CD14-positive monocyte (primary cell): ENCODE measurements around the gene FADS3. TPM values are rescaled to one million over a fixed set of nuclear protein-coding genes. Genes with fewer than 3 reads are reported as not detected.
A peak's percentile ranks its signal among the peaks of the same experiment; 100 is the strongest.

ENCODE experiments used
- DNase-seq, 3 donors: peaks; one replicate each; pipeline ENCODE4 v3.0.0-alpha.2; 2011 to 2022
- H2AFZ ChIP-seq: 2 replicates; pipeline ENCODE4 v1.6.0; 2012; ENCODE audit warnings: mild to moderate bottlenecking, low read depth, low read length, inconsistent platforms; ENCODE audit not compliant: insufficient read depth, poor library complexity, severe bottlenecking
- H3K27ac ChIP-seq, 2 donors: 1 replicate in 1 of 2; 2 replicates in 1 of 2; pipeline ENCODE4 v1.5.1; 2012 to 2013; ENCODE audit warnings: low read length in 2 of 2, control low read depth in 1 of 2, inconsistent platforms in 1 of 2, low read depth in 1 of 2, mild to moderate bottlenecking in 1 of 2
- H3K27me3 ChIP-seq, 2 donors: one replicate each; pipeline versions ENCODE4 v1.6.0 to v1.6.1; 2011 to 2013; ENCODE audit warnings: low read length in 2 of 2; ENCODE audit not compliant: control insufficient read depth in 2 of 2, insufficient read depth in 2 of 2
- H3K36me3 ChIP-seq, 2 donors: replicated peaks in 1 of 2; 1 replicate in 1 of 2; 2 replicates in 1 of 2; pipeline versions ENCODE4 v1.5.1 to v1.6.1; 2012 to 2013; ENCODE audit warnings: low read length in 2 of 2, control low read depth in 1 of 2, inconsistent platforms in 1 of 2, mild to moderate bottlenecking in 1 of 2; ENCODE audit not compliant: insufficient read depth in 2 of 2, control insufficient read depth in 1 of 2
- H3K4me1 ChIP-seq, 2 donors: 1 replicate in 1 of 2; 2 replicates in 1 of 2; pipeline versions ENCODE4 v1.5.1 to v1.6.1; 2012 to 2013; ENCODE audit warnings: low read length in 2 of 2, control low read depth in 1 of 2, inconsistent platforms in 1 of 2, mild to moderate bottlenecking in 1 of 2, moderate library complexity in 1 of 2; ENCODE audit not compliant: insufficient read depth in 2 of 2, control insufficient read depth in 1 of 2
- H3K4me2 ChIP-seq: replicated peaks from 2 replicates; pipeline ENCODE3; 2012; ENCODE audit warnings: low read length, moderate library complexity, mild to moderate bottlenecking; ENCODE audit not compliant: poor library complexity, severe bottlenecking; ENCODE audit errors: extremely low read depth
- H3K4me3 ChIP-seq, 3 experiments: fragments of 200-600 bp in 1 of 3; sonication (generic) in 1 of 3; replicated peaks in 1 of 3; 1 replicate in 2 of 3; 2 replicates in 1 of 3; pipeline ENCODE4 v1.5.1; 2011 to 2013; ENCODE audit warnings: low read length in 3 of 3, mild to moderate bottlenecking in 3 of 3, control low read depth in 2 of 3, low read depth in 2 of 3, inconsistent platforms in 1 of 3, moderate library complexity in 1 of 3
- H3K79me2 ChIP-seq: 2 replicates; pipeline ENCODE4 v1.6.0; 2012; ENCODE audit warnings: mild to moderate bottlenecking, control low read depth, inconsistent platforms, low read length, moderate library complexity; ENCODE audit not compliant: insufficient read depth
- H3K9ac ChIP-seq: 2 replicates; pipeline ENCODE4 v1.6.0; 2017; ENCODE audit warnings: low read length, mild to moderate bottlenecking; ENCODE audit not compliant: insufficient read depth, poor library complexity, severe bottlenecking
- H3K9me3 ChIP-seq, 2 donors: replicated peaks in 1 of 2; 1 replicate in 1 of 2; 2 replicates in 1 of 2; pipeline versions ENCODE4 v1.5.1 to v1.6.1; 2012 to 2013; ENCODE audit warnings: low read length in 2 of 2, control low read depth in 1 of 2; ENCODE audit not compliant: control insufficient read depth in 1 of 2, insufficient read depth in 1 of 2
- H4K20me1 ChIP-seq: 2 replicates; pipeline ENCODE4 v1.6.0; 2012; ENCODE audit warnings: mild to moderate bottlenecking, low read length, control low read depth, moderate library complexity; ENCODE audit not compliant: insufficient read depth
- H3K27ac Mint-ChIP-seq, 7 donors: one replicate each; pipeline ENCODE4 v1.8.0; 2020; ENCODE audit warnings: mild to moderate bottlenecking in 7 of 7, mixed read lengths in 7 of 7, moderate library complexity in 6 of 7, inconsistent platforms in 2 of 7
- H3K27me3 Mint-ChIP-seq, 3 donors: one replicate each; pipeline ENCODE4 v1.8.0; 2021 to 2022; ENCODE audit warnings: low read depth in 3 of 3, mild to moderate bottlenecking in 3 of 3, mixed read lengths in 3 of 3, moderate library complexity in 3 of 3, inconsistent platforms in 1 of 3
- H3K36me3 Mint-ChIP-seq, 2 donors: one replicate each; pipeline ENCODE4 v1.8.0; 2020; ENCODE audit warnings: mixed read lengths in 2 of 2, inconsistent platforms in 1 of 2, mild to moderate bottlenecking in 1 of 2
- H3K4me1 Mint-ChIP-seq: one replicate; pipeline ENCODE4 v1.8.0; 2020; ENCODE audit warnings: mild to moderate bottlenecking, mixed read lengths
- H3K4me3 Mint-ChIP-seq, 2 donors: one replicate each; pipeline ENCODE4 v1.8.0; 2020; ENCODE audit warnings: mild to moderate bottlenecking in 2 of 2, mixed read lengths in 2 of 2, moderate library complexity in 1 of 2
- H3K9me3 Mint-ChIP-seq, 7 donors: one replicate each; pipeline ENCODE4 v1.8.0; 2020 to 2022; ENCODE audit warnings: mixed read lengths in 7 of 7, mild to moderate bottlenecking in 6 of 7, moderate library complexity in 6 of 7, inconsistent platforms in 2 of 7
- WGBS: methylation state at CpG from one replicate; pipeline ENCODE4 v1.1.5; 2013; ENCODE audit warnings: missing lambda C conversion rate; ENCODE audit not compliant: insufficient coverage; 5-methylcytosine and 5-hydroxymethylcytosine counted together
- intact Hi-C, 2 donors: fragments of 100-400 bp; cut with micrococcal nuclease; formaldehyde crosslinking; loops; one replicate each; pipeline versions ENCODE4 v1.15.0 to v1.15.1; 2023
- polyA plus RNA-seq, 3 donors: library from polyadenylated mRNA; depleted of rRNA in 1 of 3; unstranded in 2 of 3; stranded (reverse) in 1 of 3; fragments of 300-500 nt in 2 of 3; fragments of >200 nt in 1 of 3; fragmentation: Illumina TruSeq in 2 of 3; gene quantifications; 1 replicate in 2 of 3; 2 replicates in 1 of 3; pipeline ENCODE4 v1.2.3, GENCODE V29; 2012 to 2021
- TF ChIP-seq, protein P1 (sequence below): fragments of 200-600 bp; IDR thresholded peaks from one replicate; pipeline ENCODE4 v1.8.0; 2022; ENCODE audit warnings: antibody characterized with exemption, mild to moderate bottlenecking

FADS3 gene
- polyA plus RNA-seq, 3 donors = 2.5 to 6.8 (median 5.8) TPM

DNA sequence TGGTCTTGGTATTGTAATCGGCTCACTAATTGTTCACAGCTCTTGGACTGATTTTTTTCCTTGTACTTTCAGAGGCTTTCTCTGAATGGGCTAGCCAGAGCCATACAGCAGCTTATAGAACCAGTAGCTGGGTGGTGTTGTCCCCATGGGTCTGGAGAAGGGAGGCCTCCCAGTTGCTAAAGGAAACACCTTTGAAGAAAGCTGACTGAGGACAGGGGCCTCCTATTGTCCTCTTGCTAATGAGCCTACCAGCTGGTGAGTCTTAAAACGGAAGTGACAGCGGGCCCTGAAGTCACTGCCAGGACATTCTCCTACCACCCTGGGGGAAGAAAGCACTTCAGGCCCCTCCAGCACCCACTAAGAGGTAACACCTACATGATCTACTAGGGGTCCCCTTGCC, 9.9 kb downstream of the FADS3 start:
- Mint-ChIP-seq H3K36me3 (no peaks in the 10 kb centered on the region), H3K9me3 (peaks cover 0 to 1% (median 0%) of the 10 kb centered on the region in 7 donors), H3K27ac (no peak overlapping the region), H3K27me3 (peaks cover 1 to 6% (median 3%) of the 10 kb centered on the region in 3 donors), H3K4me1 (no peaks in the 10 kb centered on the region), H3K4me3 (no peak overlapping the region)
- Histone ChIP-seq H3K79me2 (no peaks in the 10 kb centered on the region), H3K4me3 (no peak overlapping the region), H3K4me2 (no peak overlapping the region), H3K9me3 (no peaks in the 10 kb centered on the region), H3K36me3 (no peaks in the 10 kb centered on the region), H3K4me1 (no peaks in the 10 kb centered on the region), H3K27me3 (no peaks in the 10 kb centered on the region), H3K27ac (no peak overlapping the region), H2AFZ (no peak overlapping the region), H3K9ac (no peak overlapping the region), H4K20me1 (no peaks in the 10 kb centered on the region)
- TF ChIP-seq, protein P1, sequence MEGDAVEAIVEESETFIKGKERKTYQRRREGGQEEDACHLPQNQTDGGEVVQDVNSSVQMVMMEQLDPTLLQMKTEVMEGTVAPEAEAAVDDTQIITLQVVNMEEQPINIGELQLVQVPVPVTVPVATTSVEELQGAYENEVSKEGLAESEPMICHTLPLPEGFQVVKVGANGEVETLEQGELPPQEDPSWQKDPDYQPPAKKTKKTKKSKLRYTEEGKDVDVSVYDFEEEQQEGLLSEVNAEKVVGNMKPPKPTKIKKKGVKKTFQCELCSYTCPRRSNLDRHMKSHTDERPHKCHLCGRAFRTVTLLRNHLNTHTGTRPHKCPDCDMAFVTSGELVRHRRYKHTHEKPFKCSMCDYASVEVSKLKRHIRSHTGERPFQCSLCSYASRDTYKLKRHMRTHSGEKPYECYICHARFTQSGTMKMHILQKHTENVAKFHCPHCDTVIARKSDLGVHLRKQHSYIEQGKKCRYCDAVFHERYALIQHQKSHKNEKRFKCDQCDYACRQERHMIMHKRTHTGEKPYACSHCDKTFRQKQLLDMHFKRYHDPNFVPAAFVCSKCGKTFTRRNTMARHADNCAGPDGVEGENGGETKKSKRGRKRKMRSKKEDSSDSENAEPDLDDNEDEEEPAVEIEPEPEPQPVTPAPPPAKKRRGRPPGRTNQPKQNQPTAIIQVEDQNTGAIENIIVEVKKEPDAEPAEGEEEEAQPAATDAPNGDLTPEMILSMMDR = no peak
- no peak for DNase-seq
- intact Hi-C loops = loop anchor here in 1 of 2 donors (10.0 kb wide), 1 partner anchor 77 kb away; no protein-coding TSS in a partner anchor
- WGBS = 86% methylated on average over 1 of the region's 3 CpGs

DNA sequence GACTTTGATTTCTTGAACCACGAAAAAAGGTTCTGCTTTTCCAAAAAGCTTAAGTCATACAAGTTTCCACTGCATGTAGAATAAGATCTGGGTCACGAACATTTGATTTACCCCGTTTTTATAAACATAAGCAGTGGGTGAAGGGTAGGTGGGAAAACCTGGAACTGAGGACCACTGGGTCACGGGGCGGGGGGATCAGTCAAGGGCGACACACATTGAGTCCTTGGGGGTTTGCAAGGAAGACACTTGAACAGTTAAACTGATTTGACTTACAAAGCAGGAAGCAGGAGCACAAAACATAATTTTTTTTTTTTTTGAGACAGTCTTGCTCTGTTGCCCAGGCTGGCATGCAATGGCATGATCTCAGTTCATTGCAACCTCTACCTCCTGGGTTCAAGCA, 10.9 kb downstream of the FADS3 start:
- no peak overlapping the region for H2AFZ ChIP-seq
- intact Hi-C loops = loop anchor here in 1 of 2 donors (10.0 kb wide), 1 partner anchor 76 kb away; no protein-coding TSS in a partner anchor
- H3K4me1 ChIP-seq = no peaks in the 10 kb centered on the region
- H3K4me2 ChIP-seq = no peak overlapping the region
- no peaks in the 10 kb centered on the region for H3K9me3 ChIP-seq
- H3K27me3 ChIP-seq = no peaks in the 10 kb centered on the region
- peak overlapping the region in 1 of 7 donors; percentile 8 for H3K27ac Mint-ChIP-seq
- H3K9ac ChIP-seq = no peak overlapping the region
- H3K4me3 Mint-ChIP-seq = peak overlapping the region in 1 of 2 donors; percentile 3
- TF ChIP-seq, protein P1 = no peak
- no peak overlapping the region for H3K27ac ChIP-seq
- H3K4me3 ChIP-seq = no peak overlapping the region
- H3K9me3 Mint-ChIP-seq = no peaks in the 10 kb centered on the region
- peaks cover 1 to 6% (median 1%) of the 10 kb centered on the region in 3 donors for H3K27me3 Mint-ChIP-seq
- DNase-seq = no peak
- H3K79me2 ChIP-seq = no peaks in the 10 kb centered on the region
- 87% methylated on average over 3 of the region's 6 CpGs for WGBS
- H3K36me3 ChIP-seq = no peaks in the 10 kb centered on the region
- no peaks in the 10 kb centered on the region for H3K4me1 Mint-ChIP-seq
- H4K20me1 ChIP-seq = no peaks in the 10 kb centered on the region
- no peaks in the 10 kb centered on the region for H3K36me3 Mint-ChIP-seq
